HG03196 (cell line): ENCODE results near the gene LMBR1.
A peak's percentile ranks its signal among the peaks of the same experiment; 100 is the strongest.
"Not testable (repeated sequence)": the region's sequence is repeated elsewhere in the genome, so short reads cannot be mapped to it uniquely, and the experiment has no call there.

Experiments
- ATAC-seq: cut with Tn5 transposase; IDR thresholded peaks from one replicate; pipeline ENCODE4 v1.9.1; 2021; ENCODE audit not compliant: unreplicated experiment

Gene LMBR1

DNA sequence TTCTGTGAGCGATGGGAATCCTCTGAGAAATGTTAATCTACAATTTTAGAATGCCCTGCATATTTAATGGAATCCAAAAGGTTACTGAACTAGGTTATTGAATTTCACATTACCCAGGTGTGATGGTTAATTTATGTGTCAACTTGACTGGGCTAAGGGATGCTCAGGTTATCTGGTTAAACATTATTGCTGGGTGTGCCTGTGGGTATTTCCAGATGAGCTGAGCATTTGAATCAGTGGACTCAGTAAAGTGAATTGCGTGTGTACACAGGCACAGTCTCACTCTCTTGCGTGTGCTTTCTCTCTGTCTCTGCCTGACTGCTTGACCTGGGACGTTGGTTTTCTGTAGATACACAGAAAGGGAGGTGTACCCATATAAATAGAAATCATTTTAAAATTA, 230.7 kb downstream of the LMBR1 start:
- ATAC-seq: no peak

DNA sequence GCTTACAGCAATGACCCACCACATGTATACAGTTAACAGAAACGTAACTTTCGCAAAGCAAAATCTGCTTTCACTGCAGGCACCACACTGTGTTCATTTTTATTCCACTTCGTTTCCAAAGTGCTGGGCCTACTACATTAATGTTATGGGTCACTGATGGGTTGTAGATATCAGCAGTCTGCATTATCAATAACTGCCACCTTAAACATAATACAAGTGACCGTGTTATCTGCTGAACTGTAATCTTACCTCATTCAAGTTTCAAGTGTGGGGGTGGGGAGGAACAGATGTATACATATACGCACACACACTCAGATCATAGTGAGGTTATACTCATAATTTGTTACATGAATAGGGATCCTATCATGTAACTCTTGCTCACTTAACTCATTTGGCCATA, 231.3 kb downstream of the LMBR1 start:
- ATAC-seq: no peak

DNA sequence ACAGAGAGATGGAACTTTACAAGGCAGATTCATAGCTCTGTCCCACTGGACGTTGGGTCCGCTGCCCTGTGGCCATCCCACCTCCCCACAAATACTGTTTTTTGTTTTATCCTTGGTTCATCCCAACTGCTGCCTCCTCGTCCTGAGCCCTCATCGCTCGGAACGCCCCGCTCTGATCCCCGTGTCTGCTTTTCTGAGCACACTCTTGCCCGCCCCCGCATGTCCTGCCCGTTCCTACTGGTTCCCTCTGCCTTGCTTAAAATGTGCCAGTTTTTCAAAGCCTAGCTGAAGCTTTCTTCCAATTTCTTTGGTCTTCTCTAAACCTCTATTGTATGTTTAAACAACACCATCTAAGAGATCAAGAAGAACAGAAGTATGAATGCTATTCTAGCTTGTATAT, 233.0 kb downstream of the LMBR1 start:
- no peak for ATAC-seq

DNA sequence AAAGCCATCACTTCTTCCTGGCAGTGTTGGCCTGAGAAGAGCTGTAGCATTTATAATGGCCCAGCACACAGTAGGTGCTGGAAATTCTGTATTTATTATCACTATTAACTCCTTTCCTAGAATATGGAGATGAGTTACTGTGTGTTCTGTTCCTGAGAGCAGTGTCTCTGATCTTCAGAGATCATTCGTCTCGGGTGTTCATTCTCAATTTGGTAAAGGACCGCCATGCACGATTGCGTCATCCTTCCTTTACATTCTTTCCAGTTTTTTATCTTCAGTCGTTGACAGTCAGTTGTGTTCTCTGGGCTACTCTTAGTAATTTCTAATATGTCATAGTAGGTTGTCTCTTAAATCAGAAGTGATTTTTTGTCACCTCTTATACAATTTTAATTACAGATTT, 233.8 kb downstream of the LMBR1 start:
- no peak for ATAC-seq

DNA sequence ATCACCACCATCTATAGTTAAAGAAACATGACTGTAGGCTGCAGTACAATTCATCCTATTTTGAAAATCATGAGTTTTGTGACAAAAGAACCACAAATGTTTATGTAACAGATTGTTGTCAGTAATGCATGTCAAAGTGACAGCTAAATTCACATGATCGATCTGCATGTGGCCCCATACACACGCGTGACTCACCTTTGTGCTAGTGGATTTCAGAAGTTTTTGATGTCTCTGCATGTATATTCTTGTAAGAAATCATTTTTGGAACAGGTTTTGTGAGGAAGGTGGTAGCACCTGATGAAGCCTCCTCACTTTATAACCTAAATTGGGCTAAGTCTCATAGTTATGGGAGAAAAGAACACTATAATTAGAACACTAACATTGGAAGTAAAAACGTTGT, 235.3 kb downstream of the LMBR1 start:
- no peak for ATAC-seq

DNA sequence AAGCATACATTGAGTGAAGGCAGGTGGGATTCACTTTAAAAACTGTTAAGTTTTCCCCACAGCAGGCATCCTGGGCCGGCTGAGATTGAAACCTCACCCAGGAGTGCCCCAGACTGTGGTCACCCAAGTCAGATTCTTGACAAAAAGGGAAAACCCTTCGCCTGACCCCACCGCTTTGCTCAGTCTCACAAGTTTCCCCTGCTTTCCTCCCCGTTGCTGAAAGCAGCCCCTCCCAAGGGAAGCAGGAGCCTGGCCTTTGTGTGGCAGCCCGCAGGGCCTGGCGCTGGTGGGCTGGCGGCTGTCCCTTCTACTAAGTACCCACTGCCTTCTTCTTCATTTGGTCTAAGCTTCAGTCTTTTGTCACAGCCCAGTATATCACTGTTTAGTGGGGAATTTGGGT, 236.4 kb downstream of the LMBR1 start:
- ATAC-seq: no peak

DNA sequence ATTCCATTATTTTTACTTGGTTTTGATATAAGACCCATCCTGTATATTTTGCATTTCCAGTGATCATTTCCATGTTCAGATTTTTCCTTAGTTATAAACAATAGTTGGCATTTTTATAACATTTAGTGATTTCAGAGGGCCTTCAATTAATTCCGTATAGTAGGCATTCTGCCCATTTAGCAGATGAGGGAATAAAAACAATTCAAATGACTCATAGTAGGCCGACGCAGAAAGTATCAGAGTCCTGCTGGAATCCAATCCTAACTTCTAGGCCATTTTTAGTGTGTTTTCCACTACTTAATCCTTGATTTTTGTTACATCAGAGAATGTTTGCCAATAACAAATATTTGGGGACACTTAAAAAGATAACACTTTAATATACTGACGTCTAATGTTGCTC, 237.0 kb downstream of the LMBR1 start:
- no peak for ATAC-seq

DNA sequence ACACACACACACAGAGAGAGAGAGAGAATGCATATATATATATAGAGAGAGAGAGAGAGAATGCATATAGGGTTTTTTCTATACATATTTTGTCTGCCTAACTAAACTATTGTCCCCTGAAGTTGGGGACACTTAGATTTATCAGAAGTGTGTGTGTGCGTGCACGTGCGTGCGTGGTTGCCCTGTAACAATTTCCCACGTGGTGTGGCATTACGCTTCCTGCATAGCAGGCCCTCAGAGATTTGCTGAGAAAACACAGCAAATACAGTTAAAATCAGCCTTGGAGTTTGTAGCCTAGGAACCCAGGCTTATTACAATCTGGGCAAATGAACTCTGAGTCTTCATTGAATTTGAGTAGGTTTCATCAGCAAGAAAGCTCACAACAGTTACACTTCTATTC, 237.7 kb downstream of the LMBR1 start:
- no peak for ATAC-seq

DNA sequence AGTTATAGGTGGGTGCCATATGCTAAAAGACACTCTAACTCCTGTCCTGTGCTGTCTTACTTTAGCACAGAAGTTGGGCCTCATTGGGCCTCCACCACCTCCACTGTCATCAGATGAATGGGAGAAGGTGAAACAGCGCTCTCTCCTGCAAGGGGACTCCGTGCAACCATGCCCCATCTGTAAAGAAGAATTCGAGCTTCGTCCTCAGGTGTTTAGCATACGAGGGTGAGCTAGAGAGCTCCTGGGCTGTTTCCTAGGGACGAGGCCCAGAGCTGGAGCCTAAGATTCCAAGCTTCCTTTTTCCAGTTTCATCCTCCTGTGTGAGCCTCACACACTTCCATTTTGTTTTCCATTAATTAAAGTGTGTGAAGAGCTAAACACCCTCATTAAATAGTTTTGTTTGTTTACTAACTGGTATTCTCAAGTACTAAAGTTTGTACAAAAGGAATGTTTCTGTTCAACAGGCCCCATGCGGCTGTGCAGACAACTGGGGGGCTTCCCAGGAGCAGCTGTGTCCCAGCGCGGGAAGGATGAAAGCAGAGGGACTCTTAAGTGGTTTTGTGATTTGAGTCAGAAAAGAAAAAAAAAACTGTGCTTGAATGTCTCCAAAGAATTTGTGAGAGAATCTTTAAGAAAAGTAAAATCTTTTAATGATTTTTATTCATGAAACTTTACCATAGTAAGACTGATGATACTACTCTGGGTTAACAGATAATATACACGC, 238.3 kb downstream of the LMBR1 start:
- no peak for ATAC-seq

DNA sequence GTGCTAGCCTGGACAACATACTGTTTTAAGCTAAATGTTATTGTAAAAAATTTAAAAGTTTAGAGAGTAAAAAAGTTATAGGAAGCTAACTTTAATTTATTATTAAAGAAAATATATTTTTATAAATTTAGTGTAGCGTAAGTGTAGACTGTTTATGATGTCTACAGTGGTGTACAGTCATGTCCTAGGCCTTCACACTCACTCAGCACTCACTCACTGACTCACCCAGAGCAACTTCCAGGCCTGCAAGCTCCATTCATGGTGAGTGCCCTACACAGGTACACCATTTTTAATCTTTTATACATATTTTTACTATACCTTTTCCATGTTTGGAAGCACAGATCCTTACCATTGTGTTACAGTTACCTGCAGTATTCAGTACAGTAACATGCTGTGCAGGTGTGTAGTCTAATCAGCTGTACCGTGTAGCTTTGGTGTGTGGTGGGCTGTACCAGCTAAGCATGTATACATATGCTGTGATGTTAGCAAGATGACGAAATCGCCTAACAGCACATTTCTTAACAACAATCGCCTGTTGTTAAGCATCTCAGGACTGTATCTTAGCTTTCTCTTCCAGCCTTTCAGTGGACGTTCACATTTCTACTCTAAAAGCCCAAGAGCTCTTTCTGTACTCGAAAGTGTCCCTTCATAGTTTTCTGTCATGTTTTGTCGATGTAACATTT, 240.0 kb downstream of the LMBR1 start:
- no peak for ATAC-seq

DNA sequence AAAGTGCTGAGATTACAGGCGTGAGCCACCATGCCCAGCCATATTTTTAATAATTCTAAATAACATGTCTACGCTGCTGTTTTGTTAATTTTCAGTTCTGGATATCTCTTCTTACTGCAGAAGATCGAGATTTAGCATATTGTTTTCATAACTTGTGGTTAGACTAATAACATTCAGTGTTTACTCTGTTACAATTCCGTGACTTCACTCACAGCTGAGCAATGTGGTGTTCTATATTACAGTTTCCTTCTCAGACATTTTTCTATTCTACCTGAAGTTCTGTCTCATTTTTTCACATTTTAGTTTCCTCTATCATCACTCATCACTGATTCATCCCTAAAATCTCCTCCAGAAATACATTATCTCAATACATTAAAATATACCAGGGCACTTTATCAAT, 241.5 kb downstream of the LMBR1 start:
- no peak for ATAC-seq

DNA sequence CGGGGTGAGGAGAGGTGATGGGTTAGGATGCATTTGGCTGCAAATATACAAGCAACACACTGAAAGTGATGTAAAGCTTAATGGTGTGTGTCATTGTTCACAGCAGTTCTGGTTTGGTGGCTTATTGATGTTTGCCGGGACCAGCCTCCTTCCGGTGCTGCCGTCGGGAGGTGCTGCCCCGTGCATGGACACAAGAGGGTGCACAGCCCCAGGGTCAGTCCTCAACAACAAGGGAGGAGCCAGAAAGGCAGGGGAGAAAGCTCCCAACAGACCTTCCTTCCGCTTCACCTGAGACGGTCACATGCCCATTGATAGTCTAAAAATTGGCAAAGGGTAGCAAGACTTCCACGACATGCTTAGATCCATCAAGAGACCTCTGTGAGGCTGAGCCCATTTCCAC, 242.9 kb downstream of the LMBR1 start:
- ATAC-seq: no peak

DNA sequence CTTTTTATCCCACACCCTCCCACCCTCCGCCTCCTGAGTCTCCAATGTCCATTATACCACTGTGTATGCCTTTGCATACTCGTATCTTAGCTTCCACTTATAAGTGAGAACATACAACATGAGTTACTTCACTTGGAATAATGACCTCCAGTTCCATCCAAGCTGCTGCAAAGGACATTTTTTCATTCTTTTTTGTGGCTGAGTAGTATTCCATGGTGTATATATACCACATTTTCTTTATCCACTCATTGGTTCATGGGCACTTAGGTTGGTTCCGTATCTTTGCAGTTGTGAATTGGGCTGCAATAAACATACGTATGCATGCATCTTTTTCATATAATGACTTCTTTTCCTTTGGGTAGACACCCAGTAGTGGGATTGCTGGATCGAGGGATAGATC, 245.7 kb downstream of the LMBR1 start:
- ATAC-seq: not testable (repeated sequence)

DNA sequence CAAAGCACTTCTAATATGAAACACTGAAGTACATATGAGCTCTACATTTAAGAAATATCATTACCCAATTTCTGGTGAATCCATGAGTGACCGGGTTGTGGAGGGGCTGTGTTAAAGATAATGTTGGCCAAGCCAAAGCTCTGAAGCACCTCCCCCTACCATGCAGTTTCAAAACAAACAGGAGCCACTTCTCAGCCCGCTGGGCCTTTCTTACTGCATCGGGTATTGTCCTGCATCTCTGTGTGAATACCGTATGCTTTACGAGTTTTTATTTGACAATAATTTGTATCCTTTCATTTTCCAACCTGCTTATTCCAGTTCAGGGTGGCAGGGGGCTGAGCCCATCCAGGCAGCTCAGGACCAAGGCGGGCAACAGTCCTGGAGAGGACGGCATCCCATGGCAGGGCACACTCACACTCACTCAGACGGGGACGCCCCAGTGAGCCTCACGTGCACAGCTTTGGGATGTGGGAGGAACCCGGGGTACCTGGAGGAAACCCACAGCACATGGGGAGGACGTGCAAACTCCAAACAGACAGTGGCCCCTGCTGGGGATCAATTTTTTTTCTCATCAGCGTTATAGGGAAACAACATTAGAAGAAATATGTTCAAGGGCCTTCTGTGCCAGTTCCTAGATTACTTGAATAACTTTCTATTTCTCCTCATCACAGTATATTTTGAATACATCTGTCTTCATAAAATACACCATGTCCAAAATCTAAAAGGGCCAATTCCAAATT, 250.5 kb downstream of the LMBR1 start:
- ATAC-seq: no peak

DNA sequence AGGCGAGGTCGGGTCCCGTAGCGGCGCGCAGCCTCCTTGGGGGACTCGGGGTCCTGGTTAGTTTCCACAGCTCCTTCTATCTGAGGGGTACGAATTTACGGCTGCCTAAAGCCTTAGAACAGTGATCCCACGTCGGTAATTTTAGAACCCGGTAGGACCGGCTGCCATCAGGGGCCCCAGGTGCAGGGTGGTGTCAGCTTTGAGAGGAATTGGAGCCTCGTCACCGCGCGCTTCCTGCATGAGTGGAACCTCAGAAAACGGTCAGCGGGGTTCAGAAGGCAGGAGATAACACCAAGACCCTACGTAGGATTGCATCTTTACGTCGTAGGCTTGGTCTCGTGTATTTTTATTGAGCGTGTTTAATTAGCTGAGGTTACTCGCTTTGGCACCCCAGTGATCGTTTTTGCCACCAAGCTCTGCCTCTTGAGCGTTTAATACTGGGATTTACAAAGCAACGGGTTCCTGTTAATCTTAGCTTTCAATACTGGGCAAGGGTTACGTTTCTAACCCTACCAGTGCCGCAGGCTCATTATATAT, 252.0 kb downstream of the LMBR1 start:
- ATAC-seq: peak; percentile 46

DNA sequence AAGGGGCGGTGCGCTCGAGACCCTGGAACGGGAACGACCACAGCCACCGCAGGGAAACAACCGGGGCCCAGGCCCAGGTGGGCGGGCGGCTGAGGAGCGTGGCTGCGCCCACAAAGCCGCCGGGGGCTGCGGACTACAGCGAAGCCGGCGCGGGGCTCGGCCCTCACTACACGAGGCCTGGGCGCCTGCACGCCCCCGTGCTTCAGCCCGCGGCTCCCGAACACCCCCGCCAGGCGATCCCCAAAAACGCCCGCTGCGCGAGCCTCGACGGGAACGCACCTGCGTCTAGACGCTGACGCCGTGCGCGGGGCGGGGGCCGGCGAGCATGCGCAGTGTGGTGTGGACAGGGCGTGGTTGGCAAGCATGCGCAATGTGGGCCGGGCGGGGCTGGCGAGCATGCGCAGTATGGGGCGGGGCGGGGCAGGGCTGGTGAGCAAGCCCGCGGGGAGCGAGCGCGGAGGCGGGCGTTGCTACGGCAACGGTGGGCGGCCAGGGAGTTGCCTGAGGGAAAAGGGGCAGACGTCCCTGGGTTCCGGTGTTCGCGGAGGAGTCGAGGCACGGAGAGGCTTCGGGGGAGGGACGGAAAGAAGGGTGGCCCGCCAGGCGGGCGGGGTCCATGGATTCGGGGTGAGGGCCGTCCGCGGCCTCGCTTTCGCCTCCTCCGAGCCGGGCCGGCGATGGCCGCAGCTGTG, 252.6 kb downstream of the LMBR1 start, which contains the start of gene RNF32:
TSS of gene RNF32 (plus strand) at position 518 of the 692 bp plus-strand sequence. CDS start 3,104 bp downstream, outside the sequence.
- peak; percentile 86 for ATAC-seq

DNA sequence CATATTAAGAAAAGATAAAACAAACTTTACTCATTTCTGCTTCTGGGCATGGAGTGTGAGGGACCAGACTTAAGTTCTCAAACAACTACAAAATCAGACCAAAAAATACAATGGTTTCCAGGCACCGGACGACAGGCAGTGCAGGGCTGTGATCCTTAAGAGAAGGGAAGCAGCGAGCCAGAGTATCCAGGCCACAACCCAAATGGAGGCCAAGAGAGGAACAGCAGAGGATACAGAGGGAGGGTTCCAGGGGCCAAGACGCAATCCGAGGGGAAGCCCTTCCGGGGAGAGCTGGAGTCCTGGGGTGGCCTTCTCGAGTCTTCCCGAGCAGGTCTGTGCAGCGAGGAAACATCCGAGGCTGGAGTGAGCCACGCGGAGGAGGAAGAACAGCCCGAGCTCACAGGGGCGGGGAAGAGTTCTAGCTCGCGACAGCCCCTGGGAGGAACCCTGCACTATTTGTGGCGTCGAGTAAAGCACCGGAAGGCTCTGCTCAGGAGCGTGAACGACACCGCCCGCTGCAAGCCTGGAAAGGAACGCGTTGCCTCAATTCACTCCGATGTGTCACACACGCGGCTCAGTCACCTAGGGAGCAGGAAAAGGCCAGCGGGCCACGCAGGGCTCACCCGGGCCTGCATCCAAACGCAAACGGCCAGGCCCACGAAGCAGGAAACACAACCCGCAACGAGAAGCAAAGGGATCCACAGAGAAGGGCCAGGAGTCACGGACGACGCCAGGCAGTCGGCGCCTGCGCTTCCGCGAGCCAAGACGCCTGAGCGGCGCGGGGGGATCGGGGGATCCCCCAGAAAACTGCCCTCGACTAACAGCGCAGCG, 253.3 kb downstream of the LMBR1 start:
- no peak for ATAC-seq

DNA sequence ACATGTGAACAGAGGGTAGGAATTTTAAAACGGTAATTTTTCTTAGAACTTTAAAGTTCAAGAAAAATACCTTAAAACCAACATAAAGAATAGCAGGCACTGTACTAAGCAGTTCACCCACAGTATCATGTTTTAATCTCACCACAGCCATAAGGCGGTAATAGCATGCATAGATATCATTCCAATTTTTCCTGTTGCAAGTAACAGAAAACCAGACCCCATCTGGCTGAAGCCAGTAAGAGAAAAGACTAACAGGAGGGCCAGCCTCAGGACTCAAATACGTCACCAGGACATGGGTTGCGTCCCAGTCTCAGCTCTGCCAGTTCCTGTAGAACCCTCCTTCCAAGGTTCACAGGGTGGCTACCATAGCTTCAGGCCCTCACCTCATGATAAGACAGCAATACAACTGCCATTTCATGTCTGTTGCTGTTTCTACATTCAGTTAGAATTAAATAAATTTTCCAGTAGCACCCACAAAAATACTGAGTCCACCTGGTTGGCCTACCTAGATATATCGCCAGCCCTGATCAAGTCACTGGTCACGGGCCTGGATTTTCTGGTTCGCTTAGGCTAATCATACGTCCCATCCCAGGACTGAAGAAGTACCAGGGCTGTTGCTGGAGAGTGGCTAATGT, 254.4 kb downstream of the LMBR1 start:
- no peak for ATAC-seq

DNA sequence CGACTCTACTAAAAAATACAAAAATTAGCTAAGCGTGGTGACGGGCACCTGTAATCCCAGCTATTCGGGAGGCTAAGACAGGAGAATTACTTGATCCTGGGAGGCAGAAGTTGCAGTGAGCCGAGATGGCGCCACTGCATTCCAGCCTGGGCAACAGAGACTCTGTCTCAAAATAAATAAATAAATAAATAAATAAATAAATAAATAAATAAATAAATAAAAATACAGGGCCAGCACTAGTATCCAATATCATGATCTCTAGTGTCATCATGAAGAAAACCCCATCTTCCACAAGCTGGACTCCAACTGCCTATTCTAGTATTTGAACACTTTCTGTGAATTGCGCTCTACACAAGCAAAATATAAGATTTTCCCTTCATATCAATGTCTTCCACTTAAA, 255.9 kb downstream of the LMBR1 start:
- not testable (repeated sequence) for ATAC-seq
